ENCODE results near the gene KRT39.

The KRT39 gene

GRCh38 chr17:40981115-40981514 lies 14.4 kb upstream of the KRT39 start:
- no peak overlapping the region for H3K4me3 ChIP-seq (ENCODE audit: low read depth, low read length)

DNA sequence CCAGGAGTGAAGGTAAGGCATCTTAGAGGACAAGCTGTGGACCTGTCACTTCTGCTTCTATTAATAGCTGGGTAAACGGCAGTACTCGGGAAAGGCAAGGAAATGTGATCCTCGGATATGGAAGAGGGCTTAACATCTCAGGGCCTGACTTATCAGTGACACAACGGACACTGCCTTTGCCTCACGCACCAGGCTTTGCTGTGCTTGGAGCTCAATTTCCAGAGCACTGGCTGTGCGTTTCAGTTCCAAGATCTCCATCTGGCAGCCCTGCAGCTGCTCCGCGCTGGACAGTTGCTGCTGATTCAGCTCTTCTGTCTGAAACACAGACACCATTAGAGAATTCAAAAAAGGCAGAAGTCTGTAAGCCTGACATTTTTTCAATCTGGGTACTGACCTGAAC lies 13.8 kb upstream of the KRT39 start:
- H3K4me3 ChIP-seq (ENCODE audit: low read depth, low read length): no peak overlapping the region

- no peak overlapping the region for H3K4me3 ChIP-seq (ENCODE audit: low read depth, low read length)
Measured at GRCh38 chr17:40980117-40980516, 13.4 kb upstream of the KRT39 start.

- H3K4me3 ChIP-seq (ENCODE audit: low read depth, low read length): no peak overlapping the region
Measured at GRCh38 chr17:40978575-40979151, 11.9 kb upstream of the KRT39 start.

DNA sequence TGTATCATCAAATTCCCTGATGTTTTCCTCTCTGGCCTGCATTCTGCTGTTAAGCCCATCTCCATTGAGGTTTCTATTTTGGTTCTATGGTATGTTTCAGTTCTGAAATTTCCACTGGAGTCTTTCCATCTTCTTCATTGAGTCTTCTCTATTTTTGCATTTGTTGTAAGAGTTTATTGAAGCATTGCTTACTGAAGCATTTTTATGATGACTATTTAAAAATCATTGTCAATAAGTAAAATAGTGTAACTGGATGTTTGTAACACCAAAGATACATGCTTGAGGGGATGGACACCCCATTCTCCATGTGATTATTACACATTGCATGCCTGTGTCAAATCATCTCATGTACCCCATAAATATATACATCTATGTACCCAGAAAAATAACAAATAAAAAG lies 8.8 kb upstream of the KRT39 start:
- no peak overlapping the region for H3K4me3 ChIP-seq (ENCODE audit: low read depth, low read length)

DNA sequence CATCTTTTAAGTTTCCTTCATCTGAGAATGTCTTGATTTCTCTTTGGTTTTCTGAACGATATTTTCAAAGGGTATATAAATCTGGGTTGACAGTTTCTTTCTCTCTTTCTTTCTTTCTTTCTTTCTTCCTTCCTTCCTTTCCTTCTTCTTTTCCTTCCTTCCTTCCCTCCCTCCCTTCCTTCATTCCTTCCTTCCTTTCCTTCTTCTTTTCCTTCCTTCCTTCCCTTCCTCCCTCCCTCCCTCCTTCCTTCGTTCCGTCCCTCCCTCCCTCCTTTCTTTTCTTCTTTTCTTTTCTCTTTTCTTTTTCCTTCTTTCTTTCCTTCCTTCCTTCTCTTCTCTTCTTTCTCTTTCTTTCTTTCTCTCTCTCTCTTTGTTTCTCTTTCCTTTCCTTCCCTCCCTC lies 7.6 kb upstream of the KRT39 start:
- H3K4me3 ChIP-seq (ENCODE audit: low read depth, low read length): no peak overlapping the region

GRCh38 chr17:40967582-40967981 lies 834 bp upstream of the KRT39 start:
- no peak overlapping the region for H3K4me3 ChIP-seq (ENCODE audit: low read depth, low read length)

- no peak overlapping the region for H3K4me3 ChIP-seq (ENCODE audit: low read depth, low read length)
Measured at GRCh38 chr17:40963838-40964237, 2.9 kb downstream of the KRT39 start.

GRCh38 chr17:40962059-40962561 lies 4.6 kb downstream of the KRT39 start:
- H3K4me3 ChIP-seq (ENCODE audit: low read depth, low read length): no peak overlapping the region

GRCh38 chr17:40961591-40961990 lies 5.2 kb downstream of the KRT39 start:
- H3K4me3 ChIP-seq (ENCODE audit: low read depth, low read length): no peak overlapping the region

DNA sequence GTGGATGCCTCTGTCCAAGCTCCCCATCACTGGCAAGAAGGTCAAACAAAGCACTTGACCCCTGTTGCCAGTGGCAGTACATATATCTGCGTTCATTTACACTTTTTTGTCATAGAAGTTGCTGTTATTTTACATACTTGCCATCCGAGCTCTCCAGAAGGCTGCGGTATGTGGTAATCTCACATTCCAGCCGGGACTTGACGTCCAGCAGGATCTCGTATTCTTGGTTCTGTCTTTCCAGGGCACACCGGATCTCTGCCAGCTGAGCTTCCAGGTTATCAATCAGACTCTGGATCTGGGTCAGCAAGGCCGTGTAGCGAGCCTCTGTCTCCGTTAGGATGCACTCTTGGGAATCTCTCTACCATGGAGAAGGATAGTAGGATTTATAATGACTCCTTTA lies 6.6 kb downstream of the KRT39 start:
- H3K4me3 ChIP-seq (ENCODE audit: low read depth, low read length): no peak overlapping the region

- no peak overlapping the region for H3K4me3 ChIP-seq (ENCODE audit: low read depth, low read length)
Measured at GRCh38 chr17:40958086-40958953, 8.4 kb downstream of the KRT39 start.

DNA sequence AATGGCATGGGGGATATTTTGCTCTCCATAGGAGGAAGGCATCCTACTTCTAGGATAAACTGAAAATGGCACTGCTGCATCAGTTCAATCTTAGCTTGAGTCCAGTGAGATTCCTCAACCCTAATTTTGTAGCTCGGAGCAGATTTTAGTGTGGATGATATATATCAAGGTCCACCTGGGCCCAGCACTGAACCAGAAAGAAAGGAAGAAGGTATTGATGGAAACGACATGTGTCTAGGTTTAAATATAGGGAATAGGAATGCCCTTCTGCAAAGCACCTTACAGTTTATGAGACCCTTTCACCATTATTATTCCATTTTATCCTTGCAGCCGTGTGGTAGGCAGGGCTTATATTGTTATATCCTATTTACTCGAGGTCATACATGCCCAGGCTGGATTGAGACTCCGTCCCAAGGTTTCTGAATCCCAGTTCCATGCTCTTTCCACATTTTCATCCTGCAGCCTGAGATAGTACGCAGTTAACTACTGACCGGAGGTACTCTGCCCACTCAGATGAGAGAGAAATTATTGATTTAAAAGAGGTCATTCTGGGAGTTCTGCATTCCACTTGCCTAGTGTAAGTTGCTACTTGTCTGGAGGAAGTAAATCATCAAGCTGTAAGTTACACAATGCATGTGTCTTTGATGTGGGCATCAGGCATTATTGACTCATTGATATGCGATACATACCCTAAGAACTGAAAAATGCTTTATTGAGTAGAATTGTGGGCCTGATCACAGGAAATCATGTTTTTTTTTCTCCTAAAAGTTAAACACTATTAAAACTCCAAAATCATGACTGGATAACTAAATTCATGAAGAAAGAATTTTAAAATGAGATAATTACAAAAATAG lies 10.1 kb downstream of the KRT39 start:
- H3K4me3 ChIP-seq (ENCODE audit: low read depth, low read length): no peak overlapping the region

GRCh38 chr17:40953881-40954280 lies 12.9 kb downstream of the KRT39 start:
- H3K4me3 ChIP-seq (ENCODE audit: low read depth, low read length): no peak overlapping the region

DNA sequence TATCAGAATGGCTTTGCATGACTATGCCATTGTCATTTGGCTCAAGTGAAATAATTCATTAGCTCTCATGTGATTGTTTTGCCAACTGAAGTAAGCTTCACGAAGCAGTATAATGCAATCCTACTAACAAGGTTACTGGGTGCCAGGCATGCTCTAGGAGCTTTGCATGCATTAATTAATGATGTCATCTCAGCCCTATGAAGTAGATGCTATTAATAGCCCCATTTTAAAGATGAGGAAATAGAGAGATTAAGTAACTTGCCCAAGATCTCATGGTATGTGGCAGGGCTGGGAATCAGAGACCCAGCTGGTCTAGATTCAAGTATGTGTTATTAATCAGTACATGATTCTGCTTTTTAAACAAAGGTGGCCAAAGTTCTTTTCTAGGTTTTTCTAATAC lies 14.1 kb downstream of the KRT39 start:
- no peak overlapping the region for H3K4me3 ChIP-seq (ENCODE audit: low read depth, low read length)

- H3K4me3 ChIP-seq (ENCODE audit: low read depth, low read length): no peak overlapping the region
Measured at GRCh38 chr17:40952154-40952553, 14.6 kb downstream of the KRT39 start.

DNA sequence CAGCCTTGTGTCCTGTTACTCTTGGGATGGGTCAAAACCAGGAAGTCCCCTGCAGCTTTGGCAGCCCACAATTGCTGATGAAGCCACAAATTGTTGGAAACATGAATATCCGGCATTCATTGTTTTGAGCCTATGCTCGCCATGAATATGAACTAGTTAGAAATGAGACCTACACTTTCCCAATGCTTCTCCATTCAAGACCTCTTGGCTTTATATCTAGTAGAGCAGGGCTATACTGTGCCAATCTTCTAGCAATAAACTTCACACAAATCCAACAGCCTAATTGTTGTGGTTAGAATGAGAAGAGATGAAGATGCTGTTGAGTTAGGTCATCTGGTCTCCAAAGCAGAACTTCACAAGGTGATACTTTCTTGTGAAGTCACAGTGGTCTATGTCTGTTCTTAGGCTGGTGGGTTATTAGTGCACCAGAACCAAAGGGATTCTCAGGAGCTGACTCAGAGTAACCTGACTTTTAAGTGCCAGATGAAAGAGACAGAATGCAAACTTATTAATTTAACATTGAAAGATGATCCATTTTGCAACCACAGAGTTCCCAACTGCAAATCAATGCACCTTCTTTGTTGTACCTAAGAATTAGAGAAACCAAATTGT lies 15.6 kb downstream of the KRT39 start:
- H3K4me3 ChIP-seq (ENCODE audit: low read depth, low read length): no peak overlapping the region

- H3K4me3 ChIP-seq (ENCODE audit: low read depth, low read length): no peak overlapping the region
Measured at GRCh38 chr17:40950176-40950575, 16.6 kb downstream of the KRT39 start.

DNA sequence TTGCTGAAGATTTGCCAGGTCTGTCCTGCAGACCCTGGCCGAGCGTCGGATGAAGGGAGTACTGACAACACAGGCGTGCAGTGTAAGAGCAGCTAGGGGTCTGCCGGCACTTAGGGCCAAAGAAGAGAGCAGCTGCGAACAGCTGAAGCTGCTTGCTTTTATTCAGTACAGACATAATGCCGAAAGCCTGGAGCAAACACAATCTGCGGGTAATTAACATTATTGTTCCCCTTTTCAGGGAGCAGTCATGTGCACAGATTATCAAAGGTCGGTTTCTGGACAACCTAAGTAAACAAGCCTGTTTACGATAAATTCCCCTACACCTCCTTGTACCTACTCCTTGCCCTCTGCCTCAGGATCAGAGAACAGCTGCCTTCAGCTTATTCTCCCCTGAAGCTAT lies 17.3 kb downstream of the KRT39 start:
- H3K4me3 ChIP-seq (ENCODE audit: low read depth, low read length): no peak overlapping the region

- H3K4me3 ChIP-seq (ENCODE audit: low read depth, low read length): no peak overlapping the region
Measured at GRCh38 chr17:40947929-40948328, 18.8 kb downstream of the KRT39 start.

DNA sequence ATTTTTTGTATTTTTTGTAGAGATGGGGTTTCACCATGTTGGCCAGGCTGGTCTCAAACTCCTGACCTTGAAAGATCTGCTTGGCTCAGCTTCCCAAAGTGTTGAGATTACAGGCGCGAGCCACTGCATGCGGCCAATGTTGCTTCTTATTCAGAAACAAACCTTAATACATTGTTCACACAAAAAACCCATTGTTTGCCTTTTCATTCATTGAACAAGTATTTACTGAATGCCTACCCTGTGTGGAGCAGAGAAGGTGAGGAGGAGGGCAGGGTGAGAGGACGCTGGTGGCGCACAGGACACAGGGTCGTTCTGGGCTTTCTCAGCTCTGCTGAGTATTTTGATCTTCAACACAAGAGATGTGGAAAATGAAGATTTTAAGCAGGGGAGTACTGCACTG lies 21.3 kb downstream of the KRT39 start:
- no peak overlapping the region for H3K4me3 ChIP-seq (ENCODE audit: low read depth, low read length)
